ENCODE measurements around the gene KRT27. TPM values are rescaled to one million over a fixed set of nuclear protein-coding genes. Genes with fewer than 3 reads are reported as not detected.

KRT27 gene
- total and polyA plus RNA-seq, 4 experiments from 2014 or later, result not detected

DNA sequence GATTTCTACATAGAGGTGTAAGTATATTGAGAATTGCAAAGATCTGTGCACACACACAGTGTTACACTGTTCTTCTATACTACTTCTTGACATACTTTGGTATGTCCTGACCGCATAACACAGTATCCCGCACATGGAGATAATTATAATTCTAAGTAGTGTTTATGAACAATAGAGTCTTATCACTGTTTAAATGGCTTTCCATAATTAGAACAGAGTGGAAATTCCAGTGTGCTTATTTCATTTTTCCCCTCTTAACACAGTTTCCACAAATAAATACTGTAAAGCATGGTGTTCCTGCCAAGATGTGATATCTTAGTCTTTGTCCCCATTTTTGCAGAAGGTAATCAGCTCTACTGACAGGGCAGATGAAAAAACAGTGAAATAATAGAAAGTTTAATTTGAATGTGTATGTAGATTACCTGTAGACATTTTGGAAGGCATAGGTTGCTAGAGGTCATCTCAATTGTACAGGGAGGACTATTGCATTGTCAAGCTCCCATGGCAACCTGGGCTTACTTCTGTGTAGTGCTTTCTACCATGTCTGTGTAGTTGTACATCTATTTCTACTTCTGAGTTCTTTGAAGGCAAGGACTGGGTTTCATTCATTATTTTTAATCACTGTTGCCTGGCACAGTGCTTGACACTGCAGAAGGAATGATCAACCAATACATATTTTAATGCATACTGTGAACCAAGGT, 27.5 kb upstream of the KRT27 start:
- POLR2A ChIA-PET (ENCODE audit: partially characterized antibody), result interaction anchor here (1.2 kb wide), 1 partner anchor 9 kb away, joined by 3 read pairs; no protein-coding TSS in a partner anchor
- H3K27ac Mint-ChIP-seq, result no peak overlapping the region
- H3K27me3 ChIP-seq (ENCODE audit: insufficient read depth, low read length), result peaks cover 30% of the 10 kb centered on the region

DNA sequence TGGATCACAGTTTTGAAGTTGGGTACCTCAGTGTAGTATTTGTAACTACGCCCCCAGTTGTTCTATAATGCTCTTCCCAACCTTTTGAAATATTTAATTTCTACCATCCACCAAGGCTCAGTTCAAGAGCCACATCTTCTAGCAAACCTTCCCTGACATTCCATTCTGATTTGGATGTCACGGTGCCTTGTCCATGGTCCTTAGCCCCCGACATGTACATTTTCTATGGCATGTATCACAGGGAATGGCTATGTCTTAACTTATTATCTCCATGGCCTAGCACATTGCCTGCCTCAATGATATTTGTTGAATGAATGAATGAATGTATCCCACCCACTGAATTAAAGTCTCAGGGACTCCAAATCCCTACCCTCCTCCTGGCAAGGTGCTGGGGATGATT, 23.8 kb upstream of the KRT27 start:
- peaks cover 4% of the 10 kb centered on the region for H3K4me1 ChIP-seq (ENCODE audit: insufficient read depth, low read length)
- H3K27me3 ChIP-seq (ENCODE audit: insufficient read depth, low read length), result peaks cover 15% of the 10 kb centered on the region
- Mint-ChIP-seq H3K4me3 (no peak overlapping the region), H3K4me1 (peaks cover 2 to 4% (median 3%) of the 10 kb centered on the region in 4 donors), H3K27ac (no peak overlapping the region), H3K9me3 (peaks cover 0 to 5% (median 0%) of the 10 kb centered on the region in 8 donors), H3K36me3 (no peaks in the 10 kb centered on the region), H3K27me3 (peaks cover 32 to 47% of the 10 kb centered on the region in 2 donors)
- no peak for DNase-seq
- H3K4me3 ChIP-seq (ENCODE audit: low read length in 2 of 2), result no peak overlapping the region
- ChIA-PET POLR2A (ENCODE audit: partially characterized antibody) (no interaction called here), CTCF (ENCODE audit: partially characterized antibody) (interaction anchor here (1.2 to 1.7 kb wide), 4 partner anchors 11 to 860 kb away, joined by 3 to 9 read pairs (median 6); no protein-coding TSS in a partner anchor)
- H3K36me3 ChIP-seq (ENCODE audit: insufficient read depth, low read length), result no peaks in the 10 kb centered on the region
- intact Hi-C loops (cut with micrococcal nuclease), result no loop called here
- no peak overlapping the region for H3K27ac ChIP-seq (ENCODE audit: low read depth, low read length)
- H3K9me3 ChIP-seq (ENCODE audit: control insufficient read depth in 1 of 2, low read length in 2 of 2), result no peaks in the 10 kb centered on the region

More for the DNA sequence above, 27.5 kb upstream of the KRT27 start:
- Mint-ChIP-seq H3K36me3 (no peaks in the 10 kb centered on the region), H3K27me3 (peaks cover 57 to 61% of the 10 kb centered on the region in 2 donors), H3K4me3 (no peak overlapping the region), H3K9me3 (peaks cover 0 to 4% (median 1%) of the 10 kb centered on the region in 8 donors), H3K4me1 (no peaks in the 10 kb centered on the region)
- Histone ChIP-seq H3K4me1 (ENCODE audit: insufficient read depth, low read length) (no peaks in the 10 kb centered on the region), H3K27ac (ENCODE audit: low read depth, low read length) (no peak overlapping the region), H3K9me3 (ENCODE audit: control insufficient read depth in 1 of 2, low read length in 2 of 2) (no peaks in the 10 kb centered on the region), H3K36me3 (ENCODE audit: insufficient read depth, low read length) (no peaks in the 10 kb centered on the region), H3K4me3 (ENCODE audit: low read length in 2 of 2) (no peak overlapping the region)
- intact Hi-C loops (cut with micrococcal nuclease), result no loop called here
- CTCF ChIA-PET (ENCODE audit: partially characterized antibody), result interaction anchor here (0.9 kb wide), 1 partner anchor 853 kb away, joined by 3 read pairs; no protein-coding TSS in a partner anchor
- no peak for DNase-seq

DNA sequence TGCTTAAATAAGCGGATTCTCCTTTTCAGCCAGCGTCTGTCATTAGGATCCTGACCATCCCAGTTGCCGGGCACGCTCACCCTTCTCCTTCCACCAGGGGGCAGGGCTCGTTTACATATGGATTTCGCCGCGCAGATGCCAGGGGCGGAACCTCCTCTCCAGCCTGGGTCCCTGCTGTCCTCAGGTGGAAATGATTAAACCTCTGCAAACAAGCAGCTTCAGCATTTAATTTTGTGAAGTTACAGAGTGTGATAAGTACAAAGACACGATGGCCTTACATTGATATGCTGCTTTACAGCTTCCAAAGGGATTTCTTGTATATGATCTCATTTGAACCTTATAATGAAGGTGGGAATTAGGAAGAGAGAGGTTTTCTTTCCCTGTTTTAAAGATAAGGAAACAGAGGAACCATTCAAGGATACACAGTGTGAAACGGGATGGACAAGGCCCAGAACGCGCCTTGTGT, 21.3 kb upstream of the KRT27 start:
- Histone ChIP-seq H3K4me1 (ENCODE audit: insufficient read depth, low read length) (peaks cover 4% of the 10 kb centered on the region), H3K4me3 (ENCODE audit: low read length in 2 of 2) (no peak overlapping the region), H3K36me3 (ENCODE audit: insufficient read depth, low read length) (no peaks in the 10 kb centered on the region), H3K27me3 (ENCODE audit: insufficient read depth, low read length) (peaks cover 11% of the 10 kb centered on the region), H3K9me3 (ENCODE audit: control insufficient read depth in 1 of 2, low read length in 2 of 2) (no peaks in the 10 kb centered on the region), H3K27ac (ENCODE audit: low read depth, low read length) (no peak overlapping the region)
- CTCF ChIA-PET (ENCODE audit: partially characterized antibody), result interaction anchor here (0.6 to 2.7 kb wide), 9 partner anchors 12 to 862 kb away, joined by 3 to 25 read pairs (median 4); partner anchors contain the start of gene KRT10
- peaks cover 2 to 4% (median 3%) of the 10 kb centered on the region in 4 donors for H3K4me1 Mint-ChIP-seq
- POLR2A ChIA-PET (ENCODE audit: partially characterized antibody), result interaction anchor here (0.7 to 1.0 kb wide), 2 partner anchors 15 to 862 kb away, joined by 4 to 5 read pairs; no protein-coding TSS in a partner anchor
- H3K27me3 Mint-ChIP-seq, result peaks cover 19 to 34% of the 10 kb centered on the region in 2 donors
- peak; percentile 59 to 75 (median 62) for DNase-seq
- intact Hi-C loops (cut with micrococcal nuclease), result loop anchor here (1.0 to 5.0 kb wide), 7 partner anchors 54 to 864 kb away; no protein-coding TSS in a partner anchor
- no peak overlapping the region for H3K4me3 Mint-ChIP-seq
- no peaks in the 10 kb centered on the region for H3K36me3 Mint-ChIP-seq
- H3K27ac Mint-ChIP-seq, result no peak overlapping the region
- H3K9me3 Mint-ChIP-seq, result peaks cover 0 to 5% (median 0%) of the 10 kb centered on the region in 8 donors

DNA sequence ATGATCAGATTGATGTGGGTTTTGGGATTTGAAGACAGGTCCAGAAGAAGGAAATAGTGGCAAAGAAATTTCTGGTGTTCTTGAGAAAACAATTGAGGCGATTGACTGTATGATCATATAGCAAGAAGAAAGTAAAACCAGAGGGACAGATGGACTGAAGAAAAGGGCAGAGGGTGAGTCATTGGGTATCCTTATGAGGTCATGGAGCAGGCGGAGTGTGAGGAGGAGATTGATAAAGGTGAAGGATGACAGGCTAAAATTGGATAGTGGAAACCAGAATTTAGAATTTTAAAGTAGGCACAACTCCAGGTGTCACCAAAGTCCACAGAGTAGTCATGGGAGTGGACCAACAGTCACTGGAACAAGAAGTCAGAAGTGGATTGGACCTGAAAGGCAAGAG, 18.8 kb upstream of the KRT27 start:
- Mint-ChIP-seq H3K27me3 (peaks cover 16 to 26% of the 10 kb centered on the region in 2 donors), H3K9me3 (peaks cover 0 to 5% (median 0%) of the 10 kb centered on the region in 8 donors), H3K27ac (no peak overlapping the region), H3K4me1 (peaks cover 2 to 4% (median 3%) of the 10 kb centered on the region in 4 donors), H3K36me3 (no peaks in the 10 kb centered on the region), H3K4me3 (no peak overlapping the region)
- H3K27me3 ChIP-seq (ENCODE audit: insufficient read depth, low read length), result peaks cover 8% of the 10 kb centered on the region
- H3K27ac ChIP-seq (ENCODE audit: low read depth, low read length), result no peak overlapping the region
- intact Hi-C loops (cut with micrococcal nuclease), result loop anchor here (5.0 kb wide), 2 partner anchors 56 to 521 kb away; no protein-coding TSS in a partner anchor
- no peaks in the 10 kb centered on the region for H3K36me3 ChIP-seq (ENCODE audit: insufficient read depth, low read length)
- ChIA-PET POLR2A (ENCODE audit: partially characterized antibody) (no interaction called here), CTCF (ENCODE audit: partially characterized antibody) (interaction anchor here (2.6 kb wide), 1 partner anchor 864 kb away, joined by 10 read pairs; no protein-coding TSS in a partner anchor)
- H3K4me1 ChIP-seq (ENCODE audit: insufficient read depth, low read length), result peaks cover 4% of the 10 kb centered on the region
- DNase-seq, result no peak
- H3K9me3 ChIP-seq (ENCODE audit: control insufficient read depth in 1 of 2, low read length in 2 of 2), result no peaks in the 10 kb centered on the region
- no peak overlapping the region for H3K4me3 ChIP-seq (ENCODE audit: low read length in 2 of 2)

DNA sequence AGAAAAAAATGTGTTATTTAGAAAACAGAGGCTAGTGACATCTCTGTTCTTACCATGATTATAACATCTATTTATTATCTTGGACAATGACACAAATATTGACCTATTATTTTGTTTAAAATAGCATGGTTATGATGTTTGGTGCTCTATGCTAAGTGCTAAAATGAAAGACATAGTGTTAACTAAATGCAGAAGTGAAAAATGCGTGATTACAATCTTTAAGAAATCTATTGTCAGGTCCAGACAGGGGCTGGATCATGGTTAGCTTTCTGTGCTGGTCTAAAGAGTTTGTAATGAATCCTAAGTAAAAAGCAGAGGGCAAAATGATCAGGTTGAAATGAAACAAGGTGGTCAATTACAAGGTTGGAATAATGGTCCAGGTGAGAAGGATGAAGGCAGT, 18.0 kb upstream of the KRT27 start:
- Mint-ChIP-seq H3K27ac (no peak overlapping the region), H3K36me3 (no peaks in the 10 kb centered on the region), H3K4me3 (no peak overlapping the region), H3K4me1 (peaks cover 2 to 4% (median 3%) of the 10 kb centered on the region in 4 donors), H3K9me3 (peaks cover 0 to 5% (median 0%) of the 10 kb centered on the region in 8 donors), H3K27me3 (peaks cover 19 to 27% of the 10 kb centered on the region in 2 donors)
- ChIA-PET POLR2A (ENCODE audit: partially characterized antibody) (no interaction called here), CTCF (ENCODE audit: partially characterized antibody) (no interaction called here)
- H3K9me3 ChIP-seq (ENCODE audit: control insufficient read depth in 1 of 2, low read length in 2 of 2), result no peaks in the 10 kb centered on the region
- no peak overlapping the region for H3K4me3 ChIP-seq (ENCODE audit: low read length in 2 of 2)
- H3K36me3 ChIP-seq (ENCODE audit: insufficient read depth, low read length), result no peaks in the 10 kb centered on the region
- no peak for DNase-seq
- intact Hi-C loops (cut with micrococcal nuclease), result loop anchor here (5.0 kb wide), 2 partner anchors 57 to 522 kb away; no protein-coding TSS in a partner anchor
- H3K27me3 ChIP-seq (ENCODE audit: insufficient read depth, low read length), result peaks cover 8% of the 10 kb centered on the region
- no peak overlapping the region for H3K27ac ChIP-seq (ENCODE audit: low read depth, low read length)
- peaks cover 4% of the 10 kb centered on the region for H3K4me1 ChIP-seq (ENCODE audit: insufficient read depth, low read length)

DNA sequence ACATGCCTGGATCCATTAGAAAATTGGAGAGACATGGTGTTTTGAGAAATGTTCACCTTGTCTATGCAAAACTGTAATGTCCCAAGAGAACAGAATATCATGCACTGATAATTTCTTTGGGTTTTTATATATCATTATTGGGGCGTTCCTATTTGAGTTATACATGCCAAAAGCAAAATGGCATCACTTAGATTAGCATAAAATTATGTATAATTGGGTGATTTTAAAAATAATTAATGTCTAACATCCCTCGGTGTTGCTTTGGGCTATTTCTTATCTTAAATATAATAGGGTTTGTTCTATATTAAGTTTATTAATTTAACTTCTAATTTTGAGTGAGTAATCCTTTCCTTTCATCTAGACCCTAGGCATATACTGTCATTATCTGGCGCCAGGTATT, 17.5 kb upstream of the KRT27 start, which contains the start of gene KRT28:
TSS of gene KRT28 (minus strand) at position 101 of the 400 bp plus-strand sequence. CDS start at position 35, 66 bp downstream.
- ChIA-PET POLR2A (ENCODE audit: partially characterized antibody) (no interaction called here), CTCF (ENCODE audit: partially characterized antibody) (no interaction called here)
- H3K36me3 Mint-ChIP-seq, result no peaks in the 10 kb centered on the region
- peaks cover 14 to 27% of the 10 kb centered on the region in 2 donors for H3K27me3 Mint-ChIP-seq
- peaks cover 0 to 3% (median 0%) of the 10 kb centered on the region in 8 donors for H3K9me3 Mint-ChIP-seq
- H3K4me3 Mint-ChIP-seq, result no peak within 1 kb of the TSS
- Histone ChIP-seq H3K36me3 (ENCODE audit: insufficient read depth, low read length) (no peaks in the 10 kb centered on the region), H3K27ac (ENCODE audit: low read depth, low read length) (no peak within 1 kb of the TSS), H3K4me3 (ENCODE audit: low read length in 2 of 2) (no peak within 1 kb of the TSS), H3K9me3 (ENCODE audit: control insufficient read depth in 1 of 2, low read length in 2 of 2) (no peaks in the 10 kb centered on the region), H3K27me3 (ENCODE audit: insufficient read depth, low read length) (peaks cover 8% of the 10 kb centered on the region), H3K4me1 (ENCODE audit: insufficient read depth, low read length) (peaks cover 4% of the 10 kb centered on the region)
- DNase-seq, result no peak
- no peak within 1 kb of the TSS for H3K27ac Mint-ChIP-seq
- peaks cover 2 to 4% (median 3%) of the 10 kb centered on the region in 4 donors for H3K4me1 Mint-ChIP-seq
- intact Hi-C loops (cut with micrococcal nuclease), result loop anchor here (5.0 kb wide), 2 partner anchors 57 to 522 kb away; no protein-coding TSS in a partner anchor

DNA sequence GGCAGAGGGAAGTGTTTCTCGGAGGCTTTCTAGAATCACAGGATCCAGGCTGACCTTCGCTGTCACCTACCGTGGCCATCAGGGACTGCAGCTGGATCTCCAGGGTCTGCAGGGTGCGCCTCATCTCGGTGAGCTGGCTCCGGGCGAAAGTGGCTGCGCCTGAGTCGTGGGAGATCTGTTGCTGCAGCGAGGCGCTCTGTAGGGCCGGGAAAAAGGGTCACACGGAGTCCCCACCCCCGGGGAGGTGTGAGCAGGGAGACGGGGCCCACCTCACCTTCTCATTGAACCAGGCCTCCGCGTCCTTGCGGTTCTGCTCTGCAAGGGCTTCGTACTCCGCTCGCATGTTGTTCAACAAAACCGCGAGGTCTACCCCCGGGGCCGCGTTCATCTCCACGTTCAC, 14.5 kb upstream of the KRT27 start:
- Mint-ChIP-seq H3K4me3 (no peak overlapping the region), H3K9me3 (no peaks in the 10 kb centered on the region), H3K4me1 (no peaks in the 10 kb centered on the region), H3K27me3 (peaks cover 23 to 34% of the 10 kb centered on the region in 2 donors), H3K27ac (no peak overlapping the region), H3K36me3 (no peaks in the 10 kb centered on the region)
- CTCF ChIA-PET (ENCODE audit: partially characterized antibody), result no interaction called here
- no peaks in the 10 kb centered on the region for H3K4me1 ChIP-seq (ENCODE audit: insufficient read depth, low read length)
- H3K27me3 ChIP-seq (ENCODE audit: insufficient read depth, low read length), result peaks cover 8% of the 10 kb centered on the region
- DNase-seq, result no peak
- intact Hi-C loops (cut with micrococcal nuclease), result no loop called here
- POLR2A ChIA-PET (ENCODE audit: partially characterized antibody), result no interaction called here
- no peak overlapping the region for H3K4me3 ChIP-seq (ENCODE audit: low read length in 2 of 2)
- no peak overlapping the region for H3K27ac ChIP-seq (ENCODE audit: low read depth, low read length)
- H3K36me3 ChIP-seq (ENCODE audit: insufficient read depth, low read length), result no peaks in the 10 kb centered on the region
- H3K9me3 ChIP-seq (ENCODE audit: control insufficient read depth in 1 of 2, low read length in 2 of 2), result no peaks in the 10 kb centered on the region
